Activated CD4-positive, alpha-beta T cell treated with anti-CD3 and anti-CD28 coated beads for 1 hour (primary cell): ENCODE results near the gene TSR2.

ENCODE experiments used
- DNase-seq: peaks from one replicate; pipeline ENCODE4 v3.0.0-alpha.2; 2020

Gene TSR2, protein sequence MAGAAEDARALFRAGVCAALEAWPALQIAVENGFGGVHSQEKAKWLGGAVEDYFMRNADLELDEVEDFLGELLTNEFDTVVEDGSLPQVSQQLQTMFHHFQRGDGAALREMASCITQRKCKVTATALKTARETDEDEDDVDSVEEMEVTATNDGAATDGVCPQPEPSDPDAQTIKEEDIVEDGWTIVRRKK

DNA sequence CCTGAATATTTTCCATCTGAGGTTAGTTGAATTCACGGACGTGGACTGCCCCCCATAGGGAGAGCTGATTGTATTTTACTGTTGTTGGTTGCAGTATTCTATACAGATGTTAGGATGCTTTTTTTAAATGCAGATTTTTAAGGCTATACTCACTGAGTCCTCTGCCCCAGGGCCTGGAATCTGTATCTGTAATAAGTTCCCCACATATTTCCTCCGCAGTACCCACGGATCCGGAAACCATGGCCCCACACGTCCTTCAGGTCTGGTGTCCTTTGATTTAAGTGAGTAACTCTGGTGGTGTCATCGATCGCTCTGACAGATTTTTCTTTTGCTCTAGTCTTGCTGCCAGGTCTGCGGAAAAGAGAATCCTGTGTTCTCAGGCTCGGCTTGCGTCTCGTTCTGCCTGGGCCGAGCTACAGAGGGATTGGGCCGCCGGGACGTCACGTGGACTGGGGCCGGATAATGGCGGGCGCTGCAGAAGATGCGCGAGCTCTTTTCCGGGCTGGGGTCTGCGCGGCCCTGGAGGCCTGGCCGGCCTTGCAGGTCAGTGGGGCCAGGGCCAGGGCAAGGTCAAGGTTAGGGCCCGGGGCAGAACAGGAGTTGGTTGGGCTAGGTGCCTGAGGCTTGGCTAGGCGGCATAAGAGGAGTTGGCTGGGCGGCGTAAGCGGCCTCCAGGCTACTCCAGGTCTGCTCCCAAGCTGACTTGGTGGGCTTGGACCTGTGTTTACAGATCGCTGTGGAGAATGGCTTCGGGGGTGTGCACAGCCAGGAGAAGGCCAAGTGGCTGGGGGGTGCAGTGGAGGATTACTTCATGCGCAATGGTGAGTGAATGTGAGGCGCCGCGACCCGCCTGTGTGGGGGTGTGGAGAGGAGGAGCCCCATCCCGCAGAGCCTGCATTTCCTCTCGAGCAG is at the start of gene TSR2:
TSS of gene TSR2 (plus strand) at position 445 of the 912 bp plus-strand sequence. CDS start at position 463, 18 bp downstream.
- DNase-seq = peak; percentile 60

DNA sequence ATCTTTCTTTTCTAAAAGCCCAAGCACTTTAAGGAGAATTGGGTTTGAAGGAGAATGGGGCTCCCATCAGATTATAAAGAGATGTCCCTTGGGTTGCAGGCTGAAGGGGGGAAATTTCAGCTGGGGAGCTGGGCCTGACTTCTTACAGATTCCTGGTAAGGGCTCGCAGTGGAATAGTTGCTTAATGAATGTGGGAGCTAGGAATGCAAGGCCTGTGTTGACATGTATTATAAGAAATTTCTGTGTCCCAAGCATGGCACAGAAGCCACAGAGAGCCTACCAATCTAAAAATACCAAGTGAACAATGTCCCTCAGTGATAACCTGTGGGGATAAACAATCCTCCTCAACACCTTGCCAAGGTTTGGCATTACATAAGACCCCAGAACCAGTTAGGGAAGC is 43.1 kb upstream of the TSR2 start:
- DNase-seq = no peak

DNA sequence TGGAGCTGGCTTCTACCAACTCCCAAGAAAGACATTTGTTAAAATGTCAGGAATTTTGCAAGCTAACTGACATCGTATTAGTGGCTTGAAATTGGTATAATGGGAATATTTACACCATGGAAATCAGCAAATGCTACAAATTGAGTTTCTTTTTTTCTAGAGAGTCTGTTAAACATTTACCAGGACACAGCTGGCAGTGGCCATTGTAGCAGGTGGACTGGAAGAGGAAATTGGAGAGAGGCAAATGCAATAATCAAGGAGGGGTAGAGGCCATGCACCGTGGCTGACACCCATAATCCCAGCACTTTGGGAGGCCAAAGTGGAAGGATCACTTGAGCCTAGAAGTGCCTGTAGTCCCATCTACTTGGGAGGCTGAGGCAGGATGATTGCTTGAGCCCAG is 32.9 kb upstream of the TSR2 start:
- no peak for DNase-seq

DNA sequence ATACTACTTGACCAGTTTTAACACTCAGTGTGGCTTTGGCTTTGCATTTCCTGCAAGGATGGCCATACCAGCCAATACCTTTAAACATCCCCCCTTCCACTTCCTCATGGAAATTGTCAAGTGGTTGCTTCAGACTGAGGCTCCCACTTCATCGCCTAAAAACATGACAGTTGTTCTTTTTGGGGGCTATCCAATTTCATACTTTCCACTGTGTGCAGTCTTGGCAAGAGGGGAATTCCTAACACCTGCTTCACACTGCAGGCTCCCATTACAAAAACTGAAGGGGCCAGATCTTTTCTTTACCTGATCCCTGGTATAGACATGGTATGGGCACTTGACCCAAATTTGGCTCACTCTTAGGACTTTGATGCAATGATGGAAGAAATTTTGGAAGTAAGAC is 28.5 kb upstream of the TSR2 start:
- no peak for DNase-seq

DNA sequence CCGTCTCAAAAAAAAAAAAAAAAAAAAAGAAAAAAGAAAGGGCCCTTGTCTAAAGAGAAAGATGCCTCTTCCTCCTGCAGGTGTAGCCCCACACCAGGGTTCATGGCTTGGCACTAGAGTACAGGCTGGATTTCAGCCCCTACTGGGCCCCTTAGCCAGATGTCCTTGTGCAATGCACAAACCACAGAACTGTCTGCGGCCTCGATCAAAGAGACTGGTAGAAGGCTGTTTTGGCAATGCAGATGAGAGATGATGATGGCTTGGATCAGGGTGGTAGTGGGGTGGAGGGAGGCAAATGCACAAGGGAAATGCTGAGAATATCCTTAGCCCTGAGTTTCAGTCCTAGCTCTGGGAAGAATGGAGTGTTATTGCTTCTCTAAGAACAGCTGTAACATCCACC is 26.5 kb upstream of the TSR2 start:
- DNase-seq = no peak

DNA sequence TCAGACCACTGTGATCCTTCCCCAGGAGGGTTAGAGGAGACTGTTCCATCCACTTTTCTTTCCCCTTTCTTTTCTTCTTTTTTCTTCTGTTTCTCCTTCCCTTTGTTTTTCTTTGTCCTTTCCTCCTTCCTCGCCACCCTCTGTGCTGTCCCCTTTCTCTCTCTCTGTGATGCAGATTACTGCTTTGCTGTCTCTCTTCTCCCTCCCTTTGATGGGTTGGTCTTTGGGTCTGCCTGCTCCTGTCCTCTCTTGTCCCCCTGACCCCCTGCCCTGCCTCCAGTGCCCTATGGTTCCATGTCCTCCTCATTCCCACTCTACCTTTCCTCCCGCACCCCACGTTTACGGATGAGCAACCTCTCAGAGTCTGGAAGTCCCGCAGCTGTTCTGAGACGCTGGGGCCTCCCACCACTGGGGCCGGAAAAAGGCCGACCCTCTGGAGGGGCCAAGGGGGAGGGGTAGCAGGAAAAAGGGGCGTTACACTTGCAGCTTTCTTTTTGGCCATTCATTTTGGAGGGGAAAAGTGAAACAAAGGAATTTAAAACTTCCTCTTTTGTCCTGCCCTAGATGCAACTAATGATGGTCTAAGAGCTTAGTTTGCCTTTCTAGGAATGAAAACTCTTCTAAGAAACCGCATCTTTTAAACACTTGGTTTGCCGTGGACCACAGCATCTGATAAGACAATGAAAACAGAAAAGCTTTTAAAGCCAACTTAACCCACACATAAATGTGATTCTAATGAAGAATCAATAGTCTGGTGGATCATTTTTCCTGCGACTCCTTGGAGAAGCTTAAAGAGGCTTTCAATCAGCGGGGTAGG is 24.5 kb upstream of the TSR2 start:
- DNase-seq = no peak

DNA sequence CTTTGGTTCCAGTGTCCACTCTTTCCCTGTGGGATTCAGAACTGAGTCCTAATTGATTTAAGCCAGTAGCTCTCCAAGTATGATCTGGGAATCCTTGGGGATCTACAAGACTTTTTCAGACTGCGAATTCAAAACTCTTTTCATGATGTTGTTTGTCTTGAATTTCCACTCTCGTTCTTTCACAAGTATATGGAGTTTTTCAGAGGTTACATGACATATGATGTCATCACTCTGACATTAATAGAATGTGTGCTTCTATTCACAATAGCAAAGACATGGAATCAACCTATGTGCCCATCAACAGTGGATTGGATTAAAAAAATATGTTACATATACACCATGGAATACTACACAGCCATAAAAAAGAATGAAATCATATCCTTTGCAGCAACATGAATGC is 23.2 kb upstream of the TSR2 start:
- DNase-seq = no peak

DNA sequence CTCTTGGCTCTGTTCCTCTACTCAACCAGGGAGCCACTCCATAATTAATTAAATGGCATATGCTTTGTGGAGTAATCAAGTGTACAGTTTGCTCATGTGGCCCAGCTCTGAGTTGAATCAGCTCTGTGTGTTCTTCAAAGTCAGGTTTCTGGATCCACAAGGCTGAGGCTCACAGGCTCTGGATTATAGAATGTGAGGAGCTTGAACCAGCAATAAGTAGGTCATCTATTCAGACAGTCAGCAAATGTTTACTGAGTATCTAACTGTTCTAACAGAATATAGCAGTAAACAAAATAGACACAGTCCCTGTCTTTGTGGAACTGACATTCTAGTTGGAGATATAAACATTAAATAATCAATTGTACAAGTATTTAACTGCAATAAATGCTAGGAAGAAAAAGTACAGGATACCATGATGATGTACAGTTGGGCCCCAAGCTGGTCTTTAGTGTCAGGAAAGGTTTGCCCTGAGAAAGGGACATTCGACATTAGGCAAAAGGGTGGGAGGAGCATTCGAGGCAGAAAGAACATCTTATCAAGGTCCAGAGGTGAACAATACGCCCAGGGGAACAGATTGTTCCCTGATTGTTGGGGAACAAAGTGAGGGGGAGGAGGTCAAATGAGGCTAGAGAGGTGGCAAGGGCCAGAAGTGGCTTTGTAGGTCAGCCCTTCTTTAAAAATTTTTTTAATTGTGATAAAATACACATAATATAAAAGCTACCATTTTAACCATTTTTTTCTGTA is 20.5 kb upstream of the TSR2 start:
- no peak for DNase-seq

DNA sequence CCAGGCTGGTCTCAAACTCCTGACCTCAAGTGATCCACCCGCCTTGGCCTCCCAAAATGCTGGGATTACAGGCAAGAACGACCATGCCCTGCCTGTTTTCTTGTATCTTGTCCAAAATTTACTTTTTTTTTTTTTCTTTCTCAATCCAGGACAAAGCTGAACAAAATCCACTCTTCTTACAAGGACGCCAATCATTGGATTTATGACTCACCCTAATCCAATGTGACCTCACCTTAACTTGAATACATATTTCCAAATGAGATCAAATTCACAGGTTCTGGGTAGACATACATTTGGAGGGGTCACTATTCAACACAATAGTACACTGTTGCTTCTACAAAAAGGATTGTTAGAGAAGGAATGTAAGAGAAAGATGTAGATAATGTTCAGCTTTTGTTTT is 18.0 kb upstream of the TSR2 start:
- DNase-seq = no peak

DNA sequence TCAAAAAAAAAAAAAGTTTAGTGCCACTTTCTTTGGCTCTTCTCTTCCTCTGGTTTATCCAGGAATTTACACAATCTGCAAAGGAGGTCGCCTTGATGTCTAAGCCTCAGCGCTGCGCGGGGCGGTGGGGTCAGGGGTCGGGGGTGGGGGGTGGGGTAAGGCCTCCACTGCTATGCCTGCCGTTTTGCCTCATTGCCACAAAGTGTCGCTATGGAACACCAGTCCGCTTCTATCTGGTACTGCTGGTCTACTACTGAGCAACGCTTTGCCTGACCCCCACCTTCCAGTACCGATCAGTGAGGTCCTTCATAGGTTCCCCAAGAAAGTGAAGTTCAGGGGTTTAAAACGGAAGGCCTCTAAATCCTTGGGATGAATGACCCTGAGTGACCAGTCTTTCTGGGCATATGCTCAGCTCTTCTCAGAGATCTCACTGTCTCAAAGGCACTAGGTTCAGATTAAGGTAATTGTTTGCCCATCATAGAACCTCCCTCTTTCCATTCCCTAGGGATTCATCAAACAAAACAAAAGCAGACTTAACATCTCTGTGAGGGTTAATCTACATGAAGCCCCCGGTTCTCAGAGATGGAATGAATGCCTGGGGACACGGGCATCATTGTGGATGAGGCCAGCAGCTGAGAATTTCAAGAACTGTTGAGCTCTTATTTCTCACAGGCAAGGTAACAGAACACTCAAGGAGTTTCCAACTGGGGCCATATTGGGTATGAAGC is 16.9 kb upstream of the TSR2 start:
- no peak for DNase-seq

DNA sequence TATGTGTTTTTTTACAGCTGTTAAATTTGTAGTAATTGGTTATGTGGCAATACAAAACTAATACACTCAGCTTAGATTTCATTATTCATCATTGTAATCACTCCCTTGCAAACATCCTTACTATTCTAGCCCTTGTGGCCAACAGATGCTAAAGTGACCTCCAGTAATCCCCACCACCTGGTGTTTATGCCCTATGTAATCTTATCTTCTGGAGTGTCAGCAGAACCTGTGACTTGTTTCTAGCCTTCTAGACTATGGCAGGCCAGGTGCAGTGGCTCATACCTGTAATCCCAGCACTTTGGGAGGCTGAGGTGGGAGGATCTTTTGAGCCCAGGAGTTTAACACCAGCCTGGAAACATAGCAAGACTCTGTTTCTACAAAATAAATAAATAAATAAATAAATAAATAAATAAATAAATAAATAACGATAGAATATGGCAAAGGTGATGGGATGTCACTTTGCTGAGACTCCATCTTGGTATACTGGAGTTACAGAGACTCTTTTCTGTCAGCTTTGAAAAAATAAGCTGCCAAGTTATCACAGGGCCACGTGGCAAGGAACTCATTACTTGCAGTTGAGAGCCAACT is 12.3 kb upstream of the TSR2 start:
- no peak for DNase-seq

DNA sequence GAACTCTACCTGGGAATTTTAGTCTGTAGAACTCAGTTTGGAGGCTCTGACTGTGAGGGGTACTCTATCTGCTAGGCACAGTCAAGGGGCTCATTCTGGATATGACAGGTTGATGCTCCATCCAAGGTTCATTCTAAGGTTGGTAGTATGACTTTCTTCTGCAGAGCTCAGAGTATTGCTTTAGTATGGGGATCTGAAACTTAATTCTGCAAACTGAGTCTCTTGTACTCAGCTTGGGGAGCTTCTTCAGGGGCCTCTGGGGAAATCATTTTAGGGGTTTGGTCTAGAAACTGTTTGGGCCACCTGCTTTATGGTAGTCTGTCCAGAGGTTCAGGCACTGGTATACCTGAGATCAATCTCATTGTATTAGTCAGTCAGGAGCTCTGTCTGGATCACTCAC is 9.7 kb upstream of the TSR2 start:
- DNase-seq = no peak

DNA sequence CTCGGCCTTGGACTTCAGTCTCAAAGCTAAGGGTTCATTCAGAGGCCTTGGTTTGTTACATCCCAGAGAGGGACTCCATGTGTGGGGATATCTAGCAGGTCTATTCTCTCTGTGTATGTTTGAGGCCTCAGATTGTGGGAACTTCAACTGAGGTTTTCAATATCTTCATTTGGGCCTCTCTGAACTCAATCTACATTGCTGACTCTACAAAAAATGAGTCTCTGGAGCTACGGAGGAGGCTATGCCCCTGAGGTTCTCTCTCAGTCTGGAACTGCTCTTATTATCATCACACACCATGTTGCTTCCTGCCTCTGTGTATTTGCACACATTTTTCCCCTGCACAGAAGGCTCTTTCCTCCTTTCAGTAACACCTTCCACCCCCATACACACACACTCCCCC is 5.1 kb upstream of the TSR2 start:
- no peak for DNase-seq

DNA sequence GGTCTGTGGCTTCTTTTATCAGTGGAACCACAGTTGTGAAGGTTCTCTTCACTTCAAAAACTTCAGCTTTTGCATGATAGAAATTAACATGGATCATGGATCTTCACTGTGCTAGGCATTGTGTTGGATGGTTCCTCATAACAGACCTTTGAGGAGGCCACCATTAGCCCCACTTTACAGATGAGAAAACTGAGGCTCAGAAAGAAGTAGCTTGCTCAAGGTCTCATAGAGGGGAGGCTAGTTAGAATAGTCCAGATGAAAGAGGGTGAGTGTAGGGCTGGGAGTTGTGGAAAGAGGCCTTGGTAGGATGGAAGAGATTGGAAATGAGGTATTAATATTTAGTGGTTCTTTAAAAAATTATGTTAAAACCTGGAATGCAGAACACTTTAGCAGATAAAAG is 2.6 kb downstream of the TSR2 start:
- DNase-seq = no peak

DNA sequence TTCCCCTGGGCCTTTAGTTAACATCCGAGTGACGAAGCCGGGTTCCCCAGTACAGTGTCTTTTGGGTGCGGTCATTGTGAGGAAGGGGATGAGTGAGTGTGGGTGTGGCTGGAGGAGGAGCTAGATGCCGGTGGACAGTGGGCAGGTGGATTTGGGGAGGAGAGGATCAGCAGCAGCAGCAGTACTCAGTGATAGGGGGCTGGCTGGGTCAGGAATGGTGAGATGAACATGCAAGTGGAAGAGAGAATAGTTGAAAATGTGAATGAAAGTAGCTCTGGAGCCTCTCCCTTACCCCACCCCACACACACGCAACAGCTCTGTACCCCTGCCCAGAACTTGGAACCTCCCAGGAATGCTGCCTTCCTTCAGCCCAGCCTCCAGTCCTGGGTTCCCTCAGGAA is 4.5 kb downstream of the TSR2 start:
- DNase-seq = no peak

DNA sequence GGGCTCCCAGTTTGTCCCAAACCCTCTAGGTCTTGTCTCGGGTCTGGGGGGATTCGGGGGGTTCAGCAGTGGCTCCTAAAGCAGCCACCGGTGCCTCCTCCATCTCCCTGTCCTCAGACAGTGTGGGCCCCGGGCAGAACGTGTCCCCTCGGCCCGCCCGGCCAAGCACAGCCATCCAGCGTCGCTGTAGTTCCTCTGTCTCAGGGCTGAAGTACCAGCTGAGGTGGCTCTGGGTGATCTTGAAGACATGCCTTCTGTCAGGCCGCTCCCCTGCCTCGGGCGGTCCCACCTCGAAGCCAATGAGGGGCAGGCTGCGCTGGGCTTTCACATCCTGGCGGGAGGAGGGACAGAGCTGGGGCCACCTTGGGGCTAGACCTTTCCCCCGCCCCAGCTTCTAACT is 5.9 kb downstream of the TSR2 start:
- no peak for DNase-seq

DNA sequence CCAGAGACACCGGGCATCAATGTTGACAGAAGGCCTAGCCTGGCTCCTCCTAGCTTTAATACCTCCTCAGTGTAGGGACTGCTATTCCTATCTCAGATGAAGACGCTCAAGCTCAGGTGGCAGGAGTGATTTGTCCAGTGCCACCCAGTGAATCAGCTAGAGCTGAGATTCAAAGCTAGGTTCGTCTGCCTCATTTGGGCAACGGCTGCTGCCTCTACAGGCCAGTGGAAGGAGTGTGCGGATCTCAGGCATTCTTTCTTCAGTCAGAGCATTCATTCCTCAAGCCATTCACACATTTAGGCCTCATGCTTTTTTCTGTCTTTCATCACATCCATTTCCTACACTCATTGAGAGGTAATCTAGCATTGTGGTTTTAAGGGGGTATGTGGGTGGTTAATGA is 7.3 kb downstream of the TSR2 start:
- DNase-seq = no peak

DNA sequence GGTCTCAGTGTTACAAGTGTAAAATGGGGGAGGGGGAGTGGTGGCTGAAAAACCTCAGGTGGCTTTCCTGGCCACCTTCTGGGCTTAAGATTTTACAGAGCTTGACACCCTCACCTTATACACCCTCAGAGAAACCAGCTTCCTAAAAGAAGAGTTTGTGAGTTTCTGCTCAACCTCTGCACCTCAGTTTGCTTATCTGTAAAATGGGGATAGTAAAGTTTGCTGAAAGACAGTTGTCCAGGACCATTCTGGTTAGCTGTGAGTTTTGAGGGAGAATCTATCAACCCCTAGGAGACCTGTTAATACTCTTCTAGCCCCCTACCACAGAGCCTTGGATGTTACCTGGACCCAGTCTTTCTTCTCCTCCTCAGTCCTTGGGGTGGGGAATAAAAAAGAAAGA is 9.7 kb downstream of the TSR2 start:
- no peak for DNase-seq

DNA sequence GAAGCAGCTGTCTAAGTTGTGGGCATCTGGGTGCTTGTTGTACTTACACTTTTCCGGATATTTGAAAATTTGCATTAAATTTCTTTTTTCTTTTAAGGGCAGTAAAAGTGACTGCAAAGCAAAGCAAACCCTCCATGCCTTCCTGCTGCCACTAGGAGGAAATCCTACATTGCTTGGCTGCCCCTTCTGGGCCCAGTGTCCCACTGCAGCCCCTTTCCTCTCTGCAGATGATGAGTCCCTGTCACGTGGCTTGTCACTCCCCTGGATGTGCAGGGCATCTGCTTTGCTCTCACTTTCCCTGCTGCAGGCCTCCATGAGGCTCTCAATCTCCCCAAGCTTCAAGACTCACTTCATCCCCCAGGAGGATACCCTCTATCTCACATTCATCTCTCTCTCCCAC is 12.7 kb downstream of the TSR2 start:
- no peak for DNase-seq

DNA sequence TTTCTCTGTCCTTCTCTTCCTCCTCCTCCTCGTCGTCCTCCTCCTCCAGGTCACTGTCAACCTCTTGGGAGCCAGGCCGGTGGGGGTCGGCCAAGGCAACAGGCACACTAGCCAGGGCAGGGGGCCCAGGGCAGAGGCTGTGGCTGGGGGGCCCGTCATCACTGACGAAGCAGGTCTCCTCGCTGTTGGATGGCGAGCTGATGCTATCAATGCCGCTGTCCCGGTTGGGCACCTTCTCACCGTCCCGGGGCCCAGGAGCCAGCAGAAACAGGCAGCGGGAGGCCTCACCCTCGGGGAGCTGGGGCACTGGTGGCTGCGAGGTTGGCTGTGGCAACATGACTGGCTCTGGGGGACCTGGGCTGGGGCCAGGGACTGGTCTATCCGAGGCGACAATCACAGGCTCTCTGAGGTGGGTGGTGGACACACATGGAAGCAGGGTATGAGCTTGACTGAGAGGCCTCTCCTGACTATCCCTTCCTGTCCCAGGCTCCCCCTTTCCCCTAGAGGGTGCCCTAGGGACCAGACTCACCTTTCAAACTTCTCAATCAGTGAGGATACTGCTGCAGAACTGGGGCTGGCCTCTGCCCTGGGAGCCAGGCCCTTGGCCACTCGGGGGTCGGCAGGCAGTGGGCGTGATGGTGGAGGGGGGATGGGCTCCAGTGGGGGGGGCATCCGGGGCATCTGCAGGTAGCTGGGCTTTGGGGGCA is 30.0 kb downstream of the TSR2 start:
- no peak for DNase-seq
